HG03025 (cell line): ENCODE results near the gene MAD1L1.

Experiments used
- ATAC-seq: cut with Tn5 transposase; IDR thresholded peaks from one replicate; pipeline ENCODE4 v1.9.1; 2021; ENCODE audit warnings: mild to moderate bottlenecking, moderate library complexity; ENCODE audit not compliant: unreplicated experiment, low FRiP score

The MAD1L1 gene

DNA sequence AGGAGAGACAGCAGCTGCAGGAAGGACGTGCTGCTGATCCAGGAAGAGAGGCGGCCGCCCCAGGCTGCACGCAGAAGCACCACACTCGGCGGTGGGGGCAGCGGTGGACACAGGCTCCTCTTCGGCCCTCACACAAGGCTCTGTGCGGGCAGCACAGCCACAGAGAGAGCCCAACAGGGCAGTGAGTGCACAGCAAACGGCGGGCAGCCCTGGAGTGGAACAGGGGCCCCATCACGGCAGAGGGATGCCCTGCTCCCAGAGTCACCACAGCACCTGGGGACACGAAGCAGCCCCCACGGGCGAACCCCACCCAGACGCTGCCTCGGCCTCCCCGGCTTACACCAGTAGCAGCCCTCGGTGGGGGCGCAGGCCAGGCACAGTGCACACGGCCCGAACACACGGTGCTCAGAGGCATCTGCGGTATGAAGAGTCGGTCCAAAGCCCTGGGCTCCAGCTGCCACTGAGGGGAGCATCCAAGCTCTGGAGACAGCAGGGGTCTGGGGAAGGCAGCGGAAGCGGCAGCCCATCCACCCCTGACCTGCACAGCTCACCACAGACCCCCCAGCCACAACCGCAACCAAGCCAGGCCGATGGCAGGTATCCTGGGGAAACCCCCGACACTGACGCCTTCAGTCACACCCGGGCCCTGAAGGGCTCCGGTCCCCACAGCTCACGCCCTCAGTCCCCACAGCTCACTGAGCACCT is 26.1 kb upstream of the MAD1L1 start:
- ATAC-seq = no peak

GRCh38 chr7:2257651-2258050 is 24.9 kb upstream of the MAD1L1 start:
- ATAC-seq = no peak

DNA sequence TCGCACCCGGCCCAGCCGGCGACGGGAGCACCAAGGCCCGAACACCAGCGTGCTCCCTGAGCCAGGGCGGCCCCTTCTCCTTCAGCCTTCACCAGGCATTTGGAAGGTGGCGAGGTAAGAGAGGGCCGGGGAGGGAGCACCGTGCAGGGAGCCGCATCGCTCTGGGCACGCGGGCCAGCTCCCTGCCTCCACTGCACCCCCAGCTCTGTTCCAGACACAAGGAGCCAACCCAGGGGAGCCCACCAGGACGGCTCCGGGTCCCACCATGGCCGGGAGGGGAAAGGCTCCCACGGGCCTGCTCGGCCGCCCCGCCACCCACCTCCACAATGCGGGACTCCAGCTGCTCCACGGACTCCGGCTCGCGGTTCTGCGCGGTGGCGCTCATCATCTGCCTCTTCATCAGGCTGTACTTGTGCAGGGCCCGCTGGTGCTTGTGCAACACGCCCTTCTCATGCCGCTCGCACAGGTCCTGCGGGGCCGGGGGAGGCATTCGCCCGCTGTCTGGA is 24.4 kb upstream of the MAD1L1 start:
- ATAC-seq = no peak

DNA sequence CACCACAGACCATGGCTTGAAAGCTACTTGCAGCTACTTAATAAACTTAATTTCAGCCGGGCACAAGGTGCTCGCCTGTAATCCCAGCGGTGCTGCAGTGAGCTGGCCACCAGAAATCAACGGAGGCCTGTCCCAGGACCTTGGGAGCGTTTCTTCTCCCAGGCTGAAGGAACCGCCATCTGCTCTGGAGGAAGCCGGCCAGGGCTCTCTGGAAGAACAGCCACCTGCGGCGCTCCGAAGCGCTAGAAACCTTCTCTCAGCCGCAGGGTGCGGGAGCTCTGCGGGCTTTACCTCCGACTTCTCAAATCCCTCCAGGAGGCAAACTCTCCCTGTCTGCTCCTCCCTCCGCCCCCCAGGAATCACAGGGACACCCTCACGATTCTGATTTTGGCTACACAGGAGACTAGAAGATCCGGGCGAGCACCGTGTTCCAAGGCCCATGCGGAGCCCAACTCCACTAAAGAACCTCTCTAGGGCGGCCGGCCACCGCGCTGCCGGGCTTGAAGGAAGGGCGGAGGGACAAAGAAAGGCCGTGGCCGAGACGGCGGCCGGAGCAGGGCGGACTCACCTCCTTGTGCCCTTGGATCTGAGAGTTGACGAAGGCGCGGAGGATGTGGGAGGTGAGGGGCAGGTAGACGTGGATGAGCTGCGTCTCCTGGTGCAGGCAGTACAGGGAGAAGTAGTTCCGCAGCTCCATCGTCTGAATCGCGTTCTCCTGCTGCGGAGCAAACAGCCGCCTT is 23.7 kb upstream of the MAD1L1 start:
- ATAC-seq = no peak

DNA sequence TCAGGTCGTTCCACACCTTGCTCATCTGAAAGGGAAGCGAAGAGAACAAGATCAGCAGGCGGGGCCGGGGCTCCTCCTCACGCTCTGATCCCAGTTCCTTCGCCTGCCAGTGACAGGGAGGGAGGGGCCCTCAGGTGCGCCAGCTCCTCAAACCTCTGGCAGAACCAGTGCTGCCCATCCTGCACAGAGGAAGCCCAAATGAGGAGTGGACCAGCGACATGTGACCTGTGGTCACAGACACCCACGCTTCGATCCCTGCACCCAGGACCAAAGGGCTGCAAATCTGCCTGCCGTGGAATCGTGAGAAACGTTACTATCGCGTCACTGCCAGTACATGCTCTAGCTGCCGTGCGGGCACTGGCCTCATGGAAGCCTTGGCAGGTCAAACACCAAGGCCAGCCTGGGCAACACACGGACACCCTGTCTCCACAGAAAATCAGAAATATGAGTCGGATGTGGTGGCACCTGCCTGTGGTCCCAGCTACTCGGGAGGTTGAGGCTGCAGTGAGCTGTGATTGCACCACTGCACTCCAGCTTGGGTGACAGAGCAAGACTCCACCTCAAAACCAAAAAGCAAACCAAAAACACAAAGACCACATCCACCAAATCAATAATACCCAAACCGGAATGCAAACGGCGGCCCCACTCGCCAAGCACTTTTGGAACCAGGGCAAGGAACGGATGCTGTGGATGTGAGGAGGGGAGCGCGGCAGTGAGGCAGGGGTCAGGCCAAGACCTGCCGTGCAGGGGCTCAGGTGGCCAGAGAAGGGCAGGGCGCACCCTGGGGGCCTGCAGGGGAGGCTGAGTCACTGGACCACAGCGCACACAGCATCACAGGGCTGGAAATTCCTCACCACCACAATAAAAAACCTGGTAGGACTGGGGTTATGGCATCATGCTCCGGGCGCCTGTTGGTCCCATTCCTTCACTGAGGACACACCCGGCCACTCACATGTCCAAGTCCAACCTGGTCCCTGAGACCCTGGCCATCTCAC is 22.7 kb upstream of the MAD1L1 start:
- ATAC-seq = no peak

DNA sequence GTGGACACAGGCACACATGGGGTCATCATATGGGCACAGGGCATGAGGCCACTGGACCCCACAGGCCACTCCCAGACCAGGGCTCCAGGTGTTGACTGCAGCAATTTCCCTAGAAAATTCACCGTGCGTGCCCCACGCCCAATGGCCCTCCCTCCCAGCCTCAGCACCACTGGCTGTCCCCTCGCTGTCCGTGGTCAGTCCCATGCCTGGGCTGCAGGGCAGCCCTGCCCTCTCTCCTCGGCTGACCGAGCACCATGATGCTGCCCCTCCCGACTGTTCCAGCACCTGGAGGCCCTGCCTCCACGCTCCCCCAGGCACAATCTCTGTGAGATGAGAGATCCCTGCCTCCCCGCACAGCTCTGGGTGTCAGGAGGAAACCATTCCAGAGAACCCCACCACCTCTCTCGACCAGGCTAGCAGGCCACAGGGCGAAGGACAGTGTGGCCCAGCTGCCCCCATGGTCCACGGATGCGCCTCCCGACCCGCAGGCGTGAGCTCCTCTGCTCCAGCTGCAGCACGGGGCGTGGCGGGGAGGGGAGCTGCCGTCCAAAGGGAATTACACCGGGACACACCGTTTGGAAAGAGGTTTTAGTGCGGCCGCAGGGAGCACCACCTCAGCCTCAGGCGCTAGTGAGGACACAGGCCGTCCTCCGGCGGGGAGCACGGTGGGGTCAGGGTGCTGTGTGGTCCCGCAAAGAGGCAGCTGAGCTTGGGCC is 21.8 kb upstream of the MAD1L1 start:
- no peak for ATAC-seq

GRCh38 chr7:2253525-2254244 is 20.9 kb upstream of the MAD1L1 start:
- no peak for ATAC-seq

DNA sequence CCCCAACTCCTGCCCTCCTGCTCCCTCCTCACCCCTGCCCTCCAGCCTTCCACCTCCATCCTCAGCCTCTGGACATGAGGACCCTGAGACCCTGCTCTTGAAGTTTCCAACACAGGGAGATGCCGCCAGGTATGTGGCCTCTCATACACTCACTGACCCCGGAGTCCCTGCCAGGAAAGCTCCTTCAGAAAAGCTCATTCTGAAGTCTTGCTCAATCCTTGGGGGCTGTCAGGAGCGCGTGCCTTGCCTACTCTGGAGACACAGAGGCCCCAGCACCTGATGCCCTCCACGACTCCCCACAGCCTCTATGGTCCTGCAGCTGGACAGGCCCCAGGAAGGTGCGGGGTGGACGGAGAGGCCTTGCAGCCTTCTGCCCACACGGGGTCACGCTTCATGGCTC is 20.3 kb upstream of the MAD1L1 start:
- ATAC-seq = no peak

DNA sequence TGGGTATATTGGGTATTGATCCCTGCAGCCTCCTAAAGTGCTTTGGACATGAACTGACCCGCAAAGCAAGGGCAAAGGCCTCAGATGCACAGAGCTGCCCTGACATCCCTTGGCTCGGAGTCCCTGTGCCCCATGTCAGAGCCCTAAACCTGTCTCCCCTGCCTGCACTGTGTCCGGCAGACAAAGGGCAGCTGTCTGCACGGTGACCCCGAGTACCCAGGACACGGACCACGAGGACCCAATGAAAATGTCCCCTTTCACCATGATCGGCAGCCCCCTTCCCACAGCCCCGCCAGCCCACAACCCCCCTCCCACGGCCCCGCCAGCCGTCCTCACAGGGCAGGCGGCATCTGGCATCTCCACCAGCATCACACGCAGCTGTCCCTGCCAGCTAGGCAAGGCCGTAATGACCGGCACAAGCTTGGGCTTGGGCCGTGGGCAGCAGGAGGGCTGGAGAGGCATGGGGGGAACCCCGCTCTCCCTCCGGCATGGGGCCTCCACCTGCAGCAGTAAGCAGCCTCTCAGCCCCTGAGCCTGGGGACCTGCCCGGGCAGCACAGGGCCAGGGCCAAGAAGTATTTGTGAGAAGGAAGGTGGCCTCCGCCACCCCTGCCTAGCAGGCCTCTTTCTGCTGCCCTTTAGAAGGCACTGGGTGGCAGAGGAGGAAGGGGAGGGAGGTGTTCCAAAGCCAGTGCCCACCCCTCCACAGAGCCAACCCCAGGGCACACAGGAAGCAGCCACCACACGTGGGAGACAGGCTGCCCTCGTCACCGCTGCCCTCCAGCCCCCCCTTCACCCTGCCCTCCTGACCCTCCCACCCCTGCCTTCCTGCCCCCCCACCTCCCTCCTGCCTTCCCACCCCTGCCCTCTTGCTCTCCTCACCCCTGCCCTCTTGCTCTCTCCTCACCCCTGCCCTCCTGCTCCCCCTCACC is 19.4 kb upstream of the MAD1L1 start:
- no peak for ATAC-seq

GRCh38 chr7:2251381-2251780 is 18.6 kb upstream of the MAD1L1 start:
- no peak for ATAC-seq

DNA sequence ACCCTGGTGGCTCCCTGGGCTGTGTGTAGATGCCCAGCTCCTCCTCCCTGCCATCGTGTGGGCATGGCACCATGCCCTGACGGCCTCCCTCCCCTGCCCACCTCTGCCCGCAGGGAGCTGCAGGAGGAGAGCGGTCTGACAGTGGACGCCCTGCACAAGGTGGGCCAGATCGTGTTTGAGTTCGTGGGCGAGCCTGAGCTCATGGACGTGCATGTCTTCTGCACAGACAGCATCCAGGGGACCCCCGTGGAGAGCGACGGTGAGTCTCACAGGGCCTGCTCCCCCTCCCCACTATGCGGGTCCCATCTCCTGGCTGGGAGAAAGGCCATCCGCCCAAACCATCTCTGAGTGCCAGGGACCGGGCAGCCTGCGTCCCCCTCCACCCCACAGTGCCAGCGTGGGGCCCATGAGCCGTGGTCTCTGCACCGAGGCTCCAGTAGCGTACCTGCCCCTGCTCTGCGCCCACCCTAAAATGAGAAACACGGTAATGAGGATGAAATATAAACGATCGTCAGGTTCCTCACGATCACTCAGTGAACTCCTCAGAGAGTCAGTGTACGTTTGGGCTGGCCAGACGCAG is 17.1 kb upstream of the MAD1L1 start:
- ATAC-seq = no peak

GRCh38 chr7:2248984-2249694 is 16.4 kb upstream of the MAD1L1 start:
- ATAC-seq = no peak

DNA sequence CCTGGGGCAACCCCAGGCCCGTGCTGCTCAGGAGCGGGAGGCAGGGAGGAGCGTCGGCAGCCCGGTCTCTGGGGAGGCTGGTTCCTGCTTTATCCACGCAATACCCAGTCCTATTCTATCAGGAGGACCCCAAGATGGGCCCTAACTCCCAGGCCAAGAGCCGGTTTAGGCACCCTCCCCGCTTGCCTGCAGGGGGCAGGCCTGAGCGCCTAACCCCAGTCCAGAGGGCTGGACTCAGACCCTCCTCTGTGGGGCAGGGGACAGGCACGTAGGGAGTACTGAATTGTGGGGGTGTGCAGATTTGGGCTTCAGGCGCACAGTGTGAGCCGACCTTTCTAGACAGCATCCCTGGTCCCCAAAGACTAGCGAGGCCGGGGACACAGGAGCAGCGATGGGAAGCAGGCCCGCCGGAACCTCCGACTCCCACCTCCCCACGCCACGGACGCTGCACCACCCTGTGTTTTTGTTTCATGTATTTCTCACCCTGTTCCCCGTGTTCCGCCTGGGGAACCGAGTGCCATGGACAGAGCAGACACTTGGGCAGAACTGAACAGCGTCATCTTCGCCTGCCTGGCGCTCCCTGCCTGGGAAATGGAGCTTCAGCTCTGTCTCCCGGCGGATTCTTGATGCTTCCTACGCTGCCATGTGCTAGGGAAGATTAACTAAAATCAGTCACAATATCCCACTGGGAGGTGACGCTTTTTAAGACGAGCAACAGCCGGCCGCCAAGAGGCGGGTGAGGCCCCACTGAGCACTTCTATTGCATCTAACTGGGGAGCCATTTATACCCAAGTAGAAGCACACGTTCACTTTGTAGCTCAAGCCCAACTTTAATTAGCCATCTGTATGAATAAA is 14.6 kb upstream of the MAD1L1 start:
- ATAC-seq = no peak

- ATAC-seq = no peak
Observed at GRCh38 chr7:2245883-2246675, 13.3 kb upstream of the MAD1L1 start.

- no peak for ATAC-seq
Observed at GRCh38 chr7:2244404-2244995, 11.8 kb upstream of the MAD1L1 start.
